ENCODE measurements around the gene PLEK.
"Not testable (repeated sequence)": the region's sequence is repeated elsewhere in the genome, so short reads cannot be mapped to it uniquely, and the experiment has no call there.

The PLEK gene

DNA sequence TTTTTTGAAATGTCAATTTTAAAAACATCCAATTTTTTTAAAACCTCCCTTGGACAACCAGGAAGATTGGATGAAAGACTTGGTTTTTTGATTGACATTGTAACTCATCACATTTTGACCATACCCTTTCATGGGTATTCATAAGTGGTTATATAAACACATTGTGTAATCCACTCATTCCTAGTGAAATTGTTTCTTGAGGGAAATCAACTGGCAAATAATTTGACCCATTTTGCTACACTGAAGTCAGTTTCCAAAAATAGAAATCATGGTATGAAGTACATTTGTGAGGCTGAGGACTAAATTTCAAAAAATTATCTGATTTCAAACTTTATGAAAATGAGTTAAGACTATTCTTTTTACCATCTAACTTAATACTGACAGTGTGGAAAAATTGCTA lies 70.5 kb downstream of the PLEK start:
- no peak for DNase-seq (ENCODE audit: extremely low spot score)
- ChIA-PET POLR2A (interaction anchor here (1.0 kb wide), 1 partner anchor 8 kb away, joined by 3 read pairs; no protein-coding TSS in a partner anchor), CTCF (interaction anchor here (1.2 to 9.5 kb wide), 5 partner anchors 7 to 72 kb away, joined by 3 to 137 read pairs (median 4); no protein-coding TSS in a partner anchor)
- TF ChIP-seq, protein P1, sequence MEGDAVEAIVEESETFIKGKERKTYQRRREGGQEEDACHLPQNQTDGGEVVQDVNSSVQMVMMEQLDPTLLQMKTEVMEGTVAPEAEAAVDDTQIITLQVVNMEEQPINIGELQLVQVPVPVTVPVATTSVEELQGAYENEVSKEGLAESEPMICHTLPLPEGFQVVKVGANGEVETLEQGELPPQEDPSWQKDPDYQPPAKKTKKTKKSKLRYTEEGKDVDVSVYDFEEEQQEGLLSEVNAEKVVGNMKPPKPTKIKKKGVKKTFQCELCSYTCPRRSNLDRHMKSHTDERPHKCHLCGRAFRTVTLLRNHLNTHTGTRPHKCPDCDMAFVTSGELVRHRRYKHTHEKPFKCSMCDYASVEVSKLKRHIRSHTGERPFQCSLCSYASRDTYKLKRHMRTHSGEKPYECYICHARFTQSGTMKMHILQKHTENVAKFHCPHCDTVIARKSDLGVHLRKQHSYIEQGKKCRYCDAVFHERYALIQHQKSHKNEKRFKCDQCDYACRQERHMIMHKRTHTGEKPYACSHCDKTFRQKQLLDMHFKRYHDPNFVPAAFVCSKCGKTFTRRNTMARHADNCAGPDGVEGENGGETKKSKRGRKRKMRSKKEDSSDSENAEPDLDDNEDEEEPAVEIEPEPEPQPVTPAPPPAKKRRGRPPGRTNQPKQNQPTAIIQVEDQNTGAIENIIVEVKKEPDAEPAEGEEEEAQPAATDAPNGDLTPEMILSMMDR (IDR thresholded peaks at IDR 0.05; ENCODE audit: control extremely low read depth, extremely low read depth, low read depth, missing control alignments) = no peak

DNA sequence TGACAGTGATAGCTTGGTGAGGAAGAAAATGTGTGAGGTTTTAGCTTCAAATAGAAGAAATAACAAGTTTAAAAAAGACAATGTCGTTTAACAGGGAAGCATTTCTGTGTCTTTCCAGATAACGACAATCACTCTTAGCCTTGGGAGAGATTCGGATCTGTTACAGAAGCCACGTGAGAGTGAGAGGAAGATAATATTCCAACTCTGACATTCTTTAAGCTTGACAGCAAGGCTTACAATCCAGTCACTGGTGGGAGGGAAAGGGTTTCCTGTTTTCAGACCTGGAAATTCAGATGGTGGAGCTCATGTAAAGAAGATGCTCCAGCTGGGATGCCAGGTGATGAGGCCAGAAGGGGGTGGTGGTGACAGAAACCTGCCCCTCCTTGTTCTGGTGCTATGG lies 71.2 kb downstream of the PLEK start:
- TF ChIP-seq, protein P1 (IDR thresholded peaks at IDR 0.05; ENCODE audit: control extremely low read depth, extremely low read depth, low read depth, missing control alignments) = no peak
- DNase-seq (ENCODE audit: extremely low spot score) = no peak
- POLR2A ChIA-PET = interaction anchor here (1.0 kb wide), 1 partner anchor 9 kb away, joined by 3 read pairs; no protein-coding TSS in a partner anchor
- CTCF ChIA-PET = interaction anchor here (0.9 to 9.5 kb wide), 7 partner anchors 7 to 73 kb away, joined by 3 to 137 read pairs (median 3); no protein-coding TSS in a partner anchor

DNA sequence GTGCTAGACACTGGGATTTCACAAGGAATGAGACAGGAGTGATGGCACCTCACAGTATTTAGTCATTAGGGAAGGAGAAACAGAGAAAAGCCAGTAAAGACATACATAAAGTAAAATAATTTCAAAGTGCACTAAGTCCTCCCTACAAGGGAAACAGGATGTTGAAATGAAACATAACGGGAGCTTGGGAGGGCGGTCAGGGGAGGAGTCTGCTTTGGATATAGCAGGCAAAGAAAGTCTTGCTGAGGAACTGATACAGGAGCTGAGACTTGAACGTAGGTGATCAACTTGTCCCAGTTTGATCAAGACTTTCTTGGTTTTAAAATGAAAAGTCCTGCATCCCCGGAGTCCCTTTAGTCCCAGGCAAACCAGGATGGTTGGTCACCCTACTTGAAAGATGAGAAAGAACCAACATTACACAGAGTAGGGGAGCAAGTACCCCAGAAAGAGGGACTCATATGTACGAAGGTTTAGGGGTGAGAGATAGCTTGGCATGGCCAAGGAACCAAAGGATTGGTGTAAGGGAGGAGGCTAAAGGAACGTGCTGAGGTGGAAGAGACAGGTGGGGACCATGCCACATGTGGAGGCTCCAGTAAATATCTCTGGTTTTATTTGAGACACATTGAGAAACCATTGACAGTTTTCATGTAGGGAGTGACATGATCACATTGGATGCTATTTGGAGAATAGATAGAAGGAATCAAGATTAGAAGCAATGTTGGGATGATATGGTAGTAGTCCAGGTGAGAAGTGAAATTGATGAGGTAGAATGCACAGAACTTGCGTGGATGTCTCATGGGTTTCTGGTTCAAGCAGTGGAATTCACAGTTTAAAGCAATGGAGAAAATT lies 73.6 kb downstream of the PLEK start:
- POLR2A ChIA-PET = interaction anchor here (0.6 to 1.0 kb wide), 4 partner anchors 12 to 380 kb away, joined by 3 to 4 read pairs (median 4); no protein-coding TSS in a partner anchor

DNA sequence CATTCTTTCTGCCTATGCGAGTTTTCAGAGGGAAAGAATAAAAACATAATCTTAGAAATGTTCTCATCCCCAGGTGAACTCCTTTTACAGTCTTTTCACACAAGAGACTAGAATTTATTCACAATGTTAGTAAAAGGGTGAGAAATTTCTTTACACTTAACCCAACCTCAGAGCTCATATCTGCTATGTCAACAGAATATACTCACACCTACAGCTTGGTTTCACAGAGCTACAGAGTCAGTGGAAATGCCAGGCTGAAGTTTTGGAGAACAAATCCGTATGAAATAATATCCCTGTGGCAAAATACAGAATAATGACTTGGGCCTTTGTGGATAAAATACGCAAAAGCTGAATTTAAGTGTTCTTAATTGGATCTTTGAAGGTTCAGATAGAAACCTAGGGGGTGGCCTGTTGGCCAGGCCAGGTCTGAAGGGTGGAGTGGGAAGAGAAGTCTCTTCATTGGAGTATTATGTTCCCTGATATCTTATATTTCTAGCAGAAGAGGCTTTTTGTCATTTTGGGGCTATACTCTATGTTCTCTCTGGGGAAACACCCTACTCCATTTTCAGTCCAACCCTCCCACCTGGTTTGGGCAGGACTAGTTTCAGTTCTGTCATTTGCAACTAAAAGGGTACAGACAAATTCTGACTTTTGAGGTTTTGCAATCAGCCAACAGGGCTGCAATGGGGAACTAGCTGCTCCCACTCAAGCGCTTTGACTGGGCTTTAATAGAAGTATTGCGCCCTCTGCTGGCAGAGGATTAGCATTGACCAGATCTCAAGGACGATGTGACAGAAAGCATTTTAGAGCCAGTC lies 76.3 kb downstream of the PLEK start:
- peak; percentile 78 for DNase-seq (ENCODE audit: extremely low spot score)
- CTCF ChIA-PET = interaction anchor here (0.6 to 9.5 kb wide), 57 partner anchors 12 to 484 kb away, joined by 3 to 137 read pairs (median 5); partner anchors contain the start of genes APLF, FBXO48, PLEK and PPP3R1
- TF ChIP-seq, protein P1 (IDR thresholded peaks at IDR 0.05; ENCODE audit: control extremely low read depth, extremely low read depth, low read depth, missing control alignments) = peak; percentile 82
- POLR2A ChIA-PET = interaction anchor here (0.7 to 2.8 kb wide), 2 partner anchors 52 to 411 kb away, joined by 7 to 13 read pairs; no protein-coding TSS in a partner anchor

More for the DNA sequence above, 73.6 kb downstream of the PLEK start:
- TF ChIP-seq, protein P1 (IDR thresholded peaks at IDR 0.05; ENCODE audit: control extremely low read depth, extremely low read depth, low read depth, missing control alignments) = no peak
- DNase-seq (ENCODE audit: extremely low spot score) = peak; percentile 32
- CTCF ChIA-PET = interaction anchor here (1.4 to 9.5 kb wide), 6 partner anchors 10 to 317 kb away, joined by 3 to 137 read pairs (median 30); partner anchors contain the start of genes APLF and FBXO48

DNA sequence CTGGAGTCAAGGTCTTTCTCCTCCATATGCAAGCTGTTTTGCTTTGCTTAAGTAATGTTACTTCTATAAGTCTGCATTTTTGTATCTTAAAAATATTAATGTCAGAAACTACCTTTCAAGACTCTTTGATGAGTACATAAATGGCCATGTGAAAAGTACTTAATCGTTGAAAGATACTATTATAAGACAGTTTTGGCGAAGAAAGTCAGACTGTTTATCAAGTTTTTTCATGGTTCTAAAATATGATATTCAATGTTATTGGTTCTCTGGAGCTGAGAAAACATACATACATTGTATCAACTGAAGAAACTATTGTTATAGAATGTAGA lies 76.9 kb downstream of the PLEK start:
- POLR2A ChIA-PET = interaction anchor here (2.8 kb wide), 1 partner anchor 53 kb away, joined by 13 read pairs; no protein-coding TSS in a partner anchor
- TF ChIP-seq, protein P1 (IDR thresholded peaks at IDR 0.05; ENCODE audit: control extremely low read depth, extremely low read depth, low read depth, missing control alignments) = no peak
- no peak for DNase-seq (ENCODE audit: extremely low spot score)
- CTCF ChIA-PET = interaction anchor here (0.8 to 9.5 kb wide), 49 partner anchors 12 to 466 kb away, joined by 3 to 137 read pairs (median 5); partner anchors contain the start of genes APLF, FBXO48 and PLEK

DNA sequence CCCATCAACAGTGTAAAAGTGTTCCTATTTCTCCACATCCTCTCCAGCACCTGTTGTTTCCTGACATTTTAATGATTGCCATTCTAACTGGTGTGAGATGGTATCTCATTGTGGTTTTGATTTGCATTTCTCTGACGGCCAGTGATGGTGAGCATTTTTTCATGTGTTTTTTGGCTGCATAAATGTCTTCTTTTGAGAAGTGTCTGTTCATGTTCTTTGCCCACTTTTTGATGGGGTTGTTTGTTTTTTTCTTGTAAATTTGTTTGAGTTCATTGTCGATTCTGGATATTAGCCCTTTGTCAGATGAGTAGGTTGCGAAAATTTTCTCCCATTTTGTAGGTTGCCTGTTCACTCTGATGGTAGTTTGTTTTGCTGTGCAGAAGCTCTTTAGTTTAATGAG lies 81.3 kb downstream of the PLEK start:
- POLR2A ChIA-PET; DNase-seq (ENCODE audit: extremely low spot score): not testable (repeated sequence)
- CTCF ChIA-PET = interaction anchor here (2.1 kb wide), 1 partner anchor 17 kb away, joined by 6 read pairs; no protein-coding TSS in a partner anchor

Data from GM10248 (cell line).